ENCODE results near the gene STRN4. TPM values are rescaled to one million over a fixed set of nuclear protein-coding genes. Genes with fewer than 3 reads are reported as not detected.

STRN4 gene
- total RNA-seq, 6 donors from 2014 or later = 59.8 to 168 (median 83.7) TPM

- Histone ChIP-seq H3K4me1 (peaks cover 33 to 67% (median 42%) of the 10 kb centered on the region in 4 donors), H3K36me3 (peaks cover 3 to 39% (median 20%) of the 10 kb centered on the region in 4 donors), H3K9me3 (no peaks in the 10 kb centered on the region), H3K27me3 (no peaks in the 10 kb centered on the region), H3K27ac (peak overlapping the region; percentile 88 to 94 (median 90)), H3K4me3 (peak overlapping the region; percentile 26 to 84 (median 73))
- ATAC-seq (ENCODE audit: low FRiP score in 2 of 2) (no peak), DNase-seq (no peak)
- 52 to 73% methylated on average over 4 of the region's 4 CpGs for WGBS, 2 donors
- no peak for TF ChIP-seq CTCF (IDR thresholded peaks at IDR 0.05)
- TF ChIP-seq EP300 (IDR thresholded peaks at IDR 0.05) = no peak
- TF ChIP-seq POLR2A (IDR thresholded peaks at IDR 0.05) = no peak
- no peak for TF ChIP-seq POLR2AphosphoS5 (IDR thresholded peaks at IDR 0.05)
These were observed 39.7 kb upstream of the STRN4 start for GRCh38 chr19:46785980-46786235.

- H3K36me3 ChIP-seq = peaks cover 3 to 45% (median 25%) of the 10 kb centered on the region in 4 donors
- 74 to 75% methylated on average over 18 to 19 of the region's 19 CpGs for WGBS, 2 donors
- H3K4me3 ChIP-seq = peak overlapping the region; percentile 26 to 84 (median 73)
- no peak for TF ChIP-seq POLR2AphosphoS5 (IDR thresholded peaks at IDR 0.05)
- TF ChIP-seq POLR2A (IDR thresholded peaks at IDR 0.05) = no peak
- TF ChIP-seq CTCF (IDR thresholded peaks at IDR 0.05) = no peak
- TF ChIP-seq EP300 (IDR thresholded peaks at IDR 0.05) = no peak
- H3K9me3 ChIP-seq = no peaks in the 10 kb centered on the region
- peak overlapping the region; percentile 88 to 94 (median 90) for H3K27ac ChIP-seq
- no peak for DNase-seq
- no peaks in the 10 kb centered on the region for H3K27me3 ChIP-seq
- ATAC-seq (ENCODE audit: low FRiP score in 2 of 2) = no peak
- H3K4me1 ChIP-seq = peaks cover 33 to 67% (median 42%) of the 10 kb centered on the region in 4 donors
These were observed 39.1 kb upstream of the STRN4 start for GRCh38 chr19:46785054-46785979.

GRCh38 chr19:46784262-46785053 is 38.2 kb upstream of the STRN4 start:
- TF ChIP-seq CTCF (IDR thresholded peaks at IDR 0.05) (peak in 2 of 6 experiments; percentile 16 to 30), EP300 (IDR thresholded peaks at IDR 0.05) (no peak), POLR2A (IDR thresholded peaks at IDR 0.05) (peak in 1 of 4 donors; percentile 32), POLR2AphosphoS5 (IDR thresholded peaks at IDR 0.05) (peak; percentile 25 to 80)
- Histone ChIP-seq H3K36me3 (peaks cover 5 to 54% (median 31%) of the 10 kb centered on the region in 4 donors), H3K9me3 (no peaks in the 10 kb centered on the region), H3K27ac (peak overlapping the region; percentile 88 to 94 (median 90)), H3K4me3 (peak overlapping the region; percentile 2 to 84 (median 73)), H3K4me1 (peaks cover 33 to 67% (median 42%) of the 10 kb centered on the region in 4 donors), H3K27me3 (no peaks in the 10 kb centered on the region)
- ATAC-seq (ENCODE audit: low FRiP score in 2 of 2) (peak; percentile 49 to 84), DNase-seq (peak; percentile 83 to 93)
- WGBS, 2 donors = 30 to 69% methylated on average over 3 to 14 of the region's 17 CpGs

GRCh38 chr19:46783670-46784069 is 37.4 kb upstream of the STRN4 start:
- TF ChIP-seq POLR2A (IDR thresholded peaks at IDR 0.05) (no peak), POLR2AphosphoS5 (IDR thresholded peaks at IDR 0.05) (no peak), EP300 (IDR thresholded peaks at IDR 0.05) (no peak), CTCF (IDR thresholded peaks at IDR 0.05) (no peak)
- peak overlapping the region in 3 of 4 donors; percentile 90 to 94 (median 91) for H3K27ac ChIP-seq
- ATAC-seq (ENCODE audit: low FRiP score in 2 of 2) (no peak), DNase-seq (no peak)
- WGBS, 2 donors = 32 to 56% methylated on average over 2 of the region's 2 CpGs
- H3K36me3 ChIP-seq = peaks cover 6 to 62% (median 35%) of the 10 kb centered on the region in 4 donors
- H3K27me3 ChIP-seq = no peaks in the 10 kb centered on the region
- peaks cover 28 to 64% (median 39%) of the 10 kb centered on the region in 4 donors for H3K4me1 ChIP-seq
- no peaks in the 10 kb centered on the region for H3K9me3 ChIP-seq
- H3K4me3 ChIP-seq = peak overlapping the region in 1 of 4 donors; percentile 73
